ENCODE results near the gene PHLPP1.

The PHLPP1 gene

GRCh38 chr18:62744076-62744968, 29.0 kb downstream of the PHLPP1 start:
- no peak for DNase-seq (ENCODE audit: low read depth)

GRCh38 chr18:62745089-62745751, 29.9 kb downstream of the PHLPP1 start:
- DNase-seq (ENCODE audit: low read depth), result no peak

- DNase-seq (ENCODE audit: low read depth), result no peak
These were observed 34.0 kb downstream of the PHLPP1 start for GRCh38 chr18:62749389-62749788.

GRCh38 chr18:62751341-62751821, 36.0 kb downstream of the PHLPP1 start:
- DNase-seq (ENCODE audit: low read depth), result no peak

DNA sequence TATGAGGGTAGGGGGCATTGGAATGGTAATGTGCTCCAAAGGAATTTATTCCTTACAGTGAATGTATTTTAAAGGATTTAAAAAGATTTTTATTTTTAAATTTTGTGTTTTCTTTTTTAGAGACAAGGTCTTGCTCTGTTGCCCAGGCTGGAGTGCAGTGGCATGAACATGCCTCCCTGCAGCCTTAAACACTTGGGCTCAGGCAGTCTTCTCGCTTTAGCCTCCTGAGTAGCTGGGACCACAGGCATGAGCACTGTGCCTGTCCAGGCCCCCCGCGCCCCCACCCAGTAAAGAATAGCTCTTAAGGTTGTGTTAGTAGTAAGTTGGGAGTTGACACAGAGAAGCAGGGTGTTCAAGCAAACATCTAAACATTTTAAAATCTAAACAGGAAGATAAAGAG, 36.6 kb downstream of the PHLPP1 start:
- DNase-seq (ENCODE audit: low read depth), result no peak

- no peak for DNase-seq (ENCODE audit: low read depth)
These were observed 38.7 kb downstream of the PHLPP1 start for GRCh38 chr18:62754026-62754425.

GRCh38 chr18:62755454-62755853, 40.1 kb downstream of the PHLPP1 start:
- no peak for DNase-seq (ENCODE audit: low read depth)

DNA sequence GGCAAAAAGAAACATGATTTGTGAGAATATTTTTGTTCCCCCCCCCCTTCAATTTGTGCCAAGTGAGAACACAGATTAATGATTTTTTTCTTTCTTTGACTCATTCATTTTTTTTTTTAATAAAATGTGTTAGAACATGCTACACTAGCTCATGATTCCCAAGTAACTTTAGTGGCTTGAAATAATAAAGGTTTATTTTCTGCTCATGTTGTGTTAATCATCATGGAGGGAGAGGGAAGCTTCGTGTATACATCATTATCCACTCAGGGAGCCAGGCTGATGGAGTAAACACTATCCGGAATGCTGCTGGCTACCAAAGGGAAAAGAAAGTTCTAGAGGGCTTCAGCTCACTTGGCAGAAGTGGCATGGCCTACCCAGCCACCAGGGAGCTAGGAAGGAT, 40.6 kb downstream of the PHLPP1 start:
- DNase-seq (ENCODE audit: low read depth), result no peak

GRCh38 chr18:62757399-62758010, 42.2 kb downstream of the PHLPP1 start:
- no peak for DNase-seq (ENCODE audit: low read depth)

GRCh38 chr18:62758591-62758990, 43.2 kb downstream of the PHLPP1 start:
- DNase-seq (ENCODE audit: low read depth), result no peak

GRCh38 chr18:62759704-62760402, 44.5 kb downstream of the PHLPP1 start:
- no peak for DNase-seq (ENCODE audit: low read depth)

DNA sequence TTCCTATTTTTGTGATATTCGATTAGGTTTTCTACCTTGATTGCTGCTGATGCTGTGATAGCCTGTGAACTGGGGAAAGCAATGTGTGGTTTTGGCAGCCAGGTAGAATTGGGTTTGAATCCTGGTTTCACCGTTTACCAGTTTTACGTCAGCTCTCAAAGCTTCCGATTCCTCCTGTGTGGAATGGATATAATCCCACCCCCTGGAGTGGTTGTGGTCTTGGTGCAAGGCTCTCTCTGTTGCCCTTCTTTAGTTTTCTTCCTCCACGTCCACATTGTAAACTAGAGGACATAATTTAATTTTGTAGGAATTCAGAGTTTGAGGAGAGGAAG, 45.0 kb downstream of the PHLPP1 start:
- no peak for DNase-seq (ENCODE audit: low read depth)

DNA sequence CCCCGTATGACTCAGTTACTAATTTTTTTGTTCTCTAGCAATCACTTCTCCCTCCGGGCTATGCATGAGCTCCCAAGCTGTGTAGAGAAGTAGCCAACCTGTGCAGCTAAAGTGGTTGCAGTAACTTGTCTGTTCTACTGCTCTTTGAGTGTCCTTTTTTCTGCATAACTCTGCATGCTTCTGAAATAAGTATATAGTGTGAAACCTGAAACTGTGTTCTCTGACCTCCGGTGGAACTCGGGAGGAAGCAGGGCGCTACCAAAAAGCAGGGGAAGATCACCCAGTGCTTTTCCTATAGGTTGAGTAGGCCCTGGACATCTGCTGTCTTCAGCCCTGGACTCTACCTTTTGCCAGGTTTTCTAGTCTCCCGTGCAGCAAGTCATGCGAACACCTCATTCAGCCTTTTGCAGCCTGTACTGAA, 47.8 kb downstream of the PHLPP1 start:
- DNase-seq (ENCODE audit: low read depth), result no peak

GRCh38 chr18:62766266-62766665, 50.9 kb downstream of the PHLPP1 start:
- no peak for DNase-seq (ENCODE audit: low read depth)

DNA sequence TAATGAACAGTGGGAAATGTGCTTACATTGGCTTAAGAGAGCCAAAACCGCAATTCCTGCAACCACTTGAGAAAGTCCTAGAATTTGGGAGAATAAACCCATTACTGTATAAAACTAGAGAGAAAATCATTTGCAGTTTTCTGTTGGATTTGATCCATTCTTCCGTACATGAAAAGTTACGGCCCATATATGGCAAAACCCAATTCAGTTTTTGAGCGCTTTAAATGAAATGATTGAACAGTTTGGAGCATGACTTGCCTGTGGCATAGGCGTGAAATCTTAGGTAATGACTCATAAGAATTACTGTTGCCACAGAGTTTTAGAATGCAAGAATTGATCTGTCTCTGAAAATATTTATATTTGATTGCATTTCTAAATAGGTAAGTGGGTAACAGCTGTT, 52.0 kb downstream of the PHLPP1 start:
- DNase-seq (ENCODE audit: low read depth), result no peak

DNA sequence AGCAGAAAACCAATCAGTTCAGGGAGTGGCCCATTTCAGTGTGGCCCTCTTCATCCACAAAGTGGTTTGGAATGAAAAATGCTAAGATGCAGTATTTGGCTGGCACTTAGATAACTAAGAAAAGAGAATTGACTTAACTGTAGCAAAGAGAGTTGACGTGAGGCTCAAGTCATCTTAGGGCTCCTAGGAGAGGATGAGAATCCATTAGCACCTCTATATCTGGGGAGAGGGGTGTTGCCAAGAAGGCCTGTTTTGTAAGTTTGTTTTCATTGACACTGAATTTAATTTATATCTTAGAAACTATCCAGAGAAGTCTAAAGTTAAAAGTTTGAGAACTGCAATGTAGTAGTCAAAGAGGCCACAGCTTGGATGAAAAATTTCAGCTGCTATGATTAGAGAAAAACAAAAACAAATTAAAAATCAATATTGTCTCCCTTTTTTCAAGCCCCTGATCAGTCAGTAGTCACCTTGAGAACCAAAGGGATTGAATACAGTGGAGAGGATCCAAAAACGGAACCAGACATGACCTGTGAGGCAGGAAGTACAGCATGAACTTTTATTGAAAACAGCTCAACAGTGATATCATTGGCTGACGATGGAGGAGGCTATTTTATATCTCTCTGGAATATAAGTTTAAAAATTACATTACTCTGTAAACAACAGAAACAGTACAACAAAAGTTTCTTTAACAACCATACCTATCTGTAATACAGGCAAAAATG, 52.7 kb downstream of the PHLPP1 start:
- no peak for DNase-seq (ENCODE audit: low read depth)

- DNase-seq (ENCODE audit: low read depth), result no peak
These were observed 53.2 kb downstream of the PHLPP1 start for GRCh38 chr18:62768558-62768943.

DNA sequence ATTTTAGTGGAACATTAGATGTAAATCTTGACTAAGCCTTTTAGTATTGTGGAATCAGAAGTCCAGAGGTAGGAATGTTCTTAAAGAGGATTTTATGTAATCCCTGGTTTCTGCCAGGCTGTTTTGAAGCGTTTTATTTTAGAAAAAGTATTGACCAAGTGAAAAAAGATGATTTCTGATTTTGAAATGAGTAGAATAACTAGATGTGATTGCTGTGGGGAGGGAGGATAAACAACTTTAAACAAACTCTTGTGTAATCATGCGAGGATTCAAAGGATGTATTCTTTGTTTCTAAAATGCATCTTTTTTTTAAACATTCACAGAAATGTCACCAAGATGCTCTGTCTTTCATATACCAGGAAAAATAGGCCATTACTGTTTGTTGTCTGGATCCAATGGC, 53.9 kb downstream of the PHLPP1 start:
- no peak for DNase-seq (ENCODE audit: low read depth)

- DNase-seq (ENCODE audit: low read depth), result no peak
These were observed 56.3 kb downstream of the PHLPP1 start for GRCh38 chr18:62771494-62772270.

GRCh38 chr18:62772860-62773584, 57.7 kb downstream of the PHLPP1 start:
- no peak for DNase-seq (ENCODE audit: low read depth)

All from stimulated activated CD8-positive, alpha-beta memory T cell treated with anti-CD3 and anti-CD28 coated beads, Interleukin-15, amount 100 ng/mL, for 24 hours (primary cell).